AG04450 (cell line): ENCODE data around the gene DNPH1. TPM values are rescaled to one million over a fixed set of nuclear protein-coding genes. Genes with fewer than 3 reads are reported as not detected.

Experiments
- CTCF ChIA-PET: fragments of 300-600, 350-600 bp; formaldehyde crosslinking; extraction: SDS; loops from one replicate; lab custom pipeline; 2022; ENCODE audit warnings: antibody characterized with exemption, inconsistent platforms; lab: Charles Lee
- POLR2A ChIA-PET: fragments of 350-600 bp; formaldehyde crosslinking; extraction: SDS; loops from one replicate; lab custom pipeline; 2021; ENCODE audit warnings: antibody characterized with exemption, inconsistent platforms; lab: Yijun Ruan, JAX
- DNase-seq: peaks from one replicate; pipeline ENCODE4 v3.0.0-alpha.2; 2011; ENCODE audit warnings: low read depth, low spot score
- H3K27ac ChIP-seq: one replicate; pipeline ENCODE4 v1.5.1; 2012; ENCODE audit warnings: low read depth, low read length, control low read depth
- H3K27me3 ChIP-seq: one replicate; pipeline ENCODE4 v1.6.0; 2012; ENCODE audit warnings: low read length; ENCODE audit not compliant: control insufficient read depth, insufficient read depth
- H3K4me3 ChIP-seq: 2 replicates; pipeline ENCODE4 v1.5.1; 2011; ENCODE audit warnings: mild to moderate bottlenecking, low read depth, low read length, control low read depth
- H3K9me3 ChIP-seq: 2 replicates; pipeline ENCODE4 v1.5.1; 2012; ENCODE audit warnings: low read length; ENCODE audit not compliant: control insufficient read depth, insufficient read depth
- CTCF ChIP-seq: IDR thresholded peaks from 2 replicates; pipeline ENCODE4 v1.5.1; 2011; ENCODE audit warnings: low read depth, low read length, control low read depth, inconsistent platforms
- polyA plus RNA-seq: library from polyadenylated mRNA; depleted of rRNA; stranded (reverse); fragments of >200 nt; gene quantifications from 2 replicates; pipeline ENCODE4 v1.2.3, GENCODE V29; 2011

DNPH1 gene
- polyA plus RNA-seq, 1 experiment = 36.9 TPM

- Histone ChIP-seq H3K9me3 (no peaks in the 10 kb centered on the region), H3K4me3 (no peak overlapping the region), H3K27me3 (peaks cover 56% of the 10 kb centered on the region), H3K27ac (no peak overlapping the region)
- TF ChIP-seq CTCF = no peak
- CTCF ChIA-PET = interaction anchor here (1.3 to 2.1 kb wide), 3 partner anchors 40 to 237 kb away, joined by 3 to 6 read pairs (median 6); partner anchors contain the start of gene DNPH1
- DNase-seq = no peak
- POLR2A ChIA-PET = no interaction called here
Measured at GRCh38 chr6:43268782-43269272, 39.5 kb upstream of the DNPH1 start.

GRCh38 chr6:43268355-43268700 lies 39.0 kb upstream of the DNPH1 start:
- H3K4me3 ChIP-seq = no peak overlapping the region
- no peak for TF ChIP-seq CTCF
- ChIA-PET POLR2A (no interaction called here), CTCF (interaction anchor here (1.0 to 2.1 kb wide), 2 partner anchors 12 to 39 kb away, joined by 3 to 6 read pairs; partner anchors contain the start of gene DNPH1)
- peaks cover 51% of the 10 kb centered on the region for H3K27me3 ChIP-seq
- no peaks in the 10 kb centered on the region for H3K9me3 ChIP-seq
- no peak overlapping the region for H3K27ac ChIP-seq
- no peak for DNase-seq

- no peak overlapping the region for H3K27ac ChIP-seq
- CTCF ChIA-PET = interaction anchor here (1.0 to 2.1 kb wide), 2 partner anchors 12 to 39 kb away, joined by 3 to 6 read pairs; partner anchors contain the start of gene DNPH1
- no peaks in the 10 kb centered on the region for H3K9me3 ChIP-seq
- peaks cover 49% of the 10 kb centered on the region for H3K27me3 ChIP-seq
- TF ChIP-seq CTCF = no peak
- no peak overlapping the region for H3K4me3 ChIP-seq
- POLR2A ChIA-PET = no interaction called here
- no peak for DNase-seq
Measured at GRCh38 chr6:43267619-43268354, 38.5 kb upstream of the DNPH1 start.

- no peak overlapping the region for H3K4me3 ChIP-seq
- CTCF ChIA-PET = interaction anchor here (1.5 kb wide), 1 partner anchor 68 kb away, joined by 7 read pairs; no protein-coding TSS in a partner anchor
- H3K9me3 ChIP-seq = no peaks in the 10 kb centered on the region; the same call in 1 of the 2 replicates
- no peak for TF ChIP-seq CTCF
- no peak overlapping the region for H3K27ac ChIP-seq
- no peak for DNase-seq
- peaks cover 35% of the 10 kb centered on the region for H3K27me3 ChIP-seq
- POLR2A ChIA-PET = no interaction called here
Measured at GRCh38 chr6:43265564-43265963, 36.3 kb upstream of the DNPH1 start.

GRCh38 chr6:43264599-43265145 lies 35.4 kb upstream of the DNPH1 start:
- H3K27ac ChIP-seq = no peak overlapping the region
- no peak overlapping the region for H3K4me3 ChIP-seq
- TF ChIP-seq CTCF = no peak
- DNase-seq = no peak
- CTCF ChIA-PET = interaction anchor here (0.5 to 4.4 kb wide), 3 partner anchors 10 to 130 kb away, joined by 3 to 47 read pairs (median 5); no protein-coding TSS in a partner anchor
- POLR2A ChIA-PET = no interaction called here
- H3K9me3 ChIP-seq = no peaks in the 10 kb centered on the region; the same call in 1 of the 2 replicates
- peaks cover 31% of the 10 kb centered on the region for H3K27me3 ChIP-seq
